Activated naive CD8-positive, alpha-beta T cell treated with anti-CD3 and anti-CD28 coated beads, Interleukin-2, amount 50 U/mL, for 16 hours (primary cell): ENCODE measurements around the gene SLC4A8.

Experiments used
- DNase-seq: peaks from one replicate; pipeline ENCODE4 v3.0.0-alpha.2; 2020; ENCODE audit warnings: low read depth, low spot score

Gene SLC4A8

GRCh38 chr12:51395283-51396230 is 29.1 kb upstream of the SLC4A8 start:
- no peak for DNase-seq

DNA sequence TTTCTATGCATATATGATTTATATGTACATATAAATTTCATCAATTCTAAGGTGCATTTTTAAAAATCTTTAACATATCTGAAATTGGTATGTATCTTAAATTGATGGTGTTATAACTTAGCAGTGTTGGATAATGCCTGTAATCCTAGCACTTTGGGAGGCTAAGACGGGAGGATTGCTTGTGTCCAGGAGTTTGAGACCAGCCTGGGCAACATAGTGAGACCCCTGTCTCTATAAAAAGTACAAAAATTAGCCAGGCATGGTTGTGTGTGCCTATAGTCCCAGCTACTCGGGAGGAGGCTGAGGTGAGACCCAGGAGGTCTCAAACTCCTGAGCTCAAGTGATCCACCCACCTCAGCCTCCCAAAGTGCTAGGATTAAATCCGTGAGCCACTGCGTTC is 27.0 kb upstream of the SLC4A8 start:
- no peak for DNase-seq

DNA sequence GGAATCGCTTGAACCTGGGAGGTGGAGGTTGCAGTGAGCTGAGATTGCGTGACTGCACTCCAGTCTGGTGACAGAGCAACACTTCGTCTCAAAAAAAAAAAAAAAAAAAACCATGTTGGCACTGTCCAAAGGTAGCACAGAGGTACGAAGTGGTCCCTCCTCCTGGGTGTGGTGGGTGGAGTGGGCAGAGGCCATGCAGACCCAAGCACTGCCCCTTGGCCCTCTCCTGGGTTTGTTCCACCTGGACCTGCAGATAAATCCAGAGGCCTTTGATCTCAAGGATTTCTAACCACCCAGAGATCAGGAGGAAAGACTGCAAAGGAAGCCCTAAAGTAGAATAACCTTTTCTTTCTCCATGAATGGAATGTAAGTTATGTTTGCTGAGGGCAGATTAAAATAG is 24.7 kb upstream of the SLC4A8 start:
- DNase-seq = no peak

DNA sequence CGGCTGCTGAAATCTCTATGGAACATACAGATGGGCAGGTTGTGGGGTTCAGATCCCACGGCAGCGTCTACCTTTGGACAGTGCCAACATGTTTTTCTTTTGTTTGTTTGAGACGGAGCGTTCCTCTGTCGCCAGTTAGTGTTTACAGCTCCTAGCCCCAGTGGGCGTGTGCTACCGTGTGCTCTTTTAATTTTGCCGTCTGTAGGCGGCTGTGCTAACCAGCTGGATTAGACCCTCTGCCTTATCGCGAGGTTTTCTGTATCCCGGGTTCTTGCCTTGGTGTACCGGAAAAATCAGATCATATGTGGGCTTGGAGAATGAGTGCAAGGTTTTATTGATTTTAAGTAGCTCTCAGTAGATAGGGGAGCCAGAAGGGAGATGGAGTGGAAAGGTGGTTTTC is 23.6 kb upstream of the SLC4A8 start:
- DNase-seq = no peak

DNA sequence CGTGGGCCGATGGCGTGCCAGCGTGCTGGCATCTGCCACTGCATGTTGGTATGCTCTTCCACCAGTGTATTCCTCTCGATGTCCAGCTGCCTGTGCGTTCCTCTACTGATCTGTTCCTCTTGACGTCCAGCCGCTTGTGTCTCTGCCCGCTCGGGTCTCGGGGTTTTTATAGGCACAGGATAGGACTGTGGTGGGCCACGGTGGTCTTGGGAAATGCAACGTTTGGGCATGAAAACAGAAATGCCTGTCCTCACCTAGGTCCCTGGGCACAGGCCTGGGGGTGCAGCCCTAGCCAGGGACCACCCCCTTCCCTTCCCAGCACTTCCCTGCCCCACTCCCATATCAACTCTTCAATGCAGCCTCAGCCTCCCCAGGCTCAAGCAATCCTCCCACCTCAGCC is 23.1 kb upstream of the SLC4A8 start:
- no peak for DNase-seq

DNA sequence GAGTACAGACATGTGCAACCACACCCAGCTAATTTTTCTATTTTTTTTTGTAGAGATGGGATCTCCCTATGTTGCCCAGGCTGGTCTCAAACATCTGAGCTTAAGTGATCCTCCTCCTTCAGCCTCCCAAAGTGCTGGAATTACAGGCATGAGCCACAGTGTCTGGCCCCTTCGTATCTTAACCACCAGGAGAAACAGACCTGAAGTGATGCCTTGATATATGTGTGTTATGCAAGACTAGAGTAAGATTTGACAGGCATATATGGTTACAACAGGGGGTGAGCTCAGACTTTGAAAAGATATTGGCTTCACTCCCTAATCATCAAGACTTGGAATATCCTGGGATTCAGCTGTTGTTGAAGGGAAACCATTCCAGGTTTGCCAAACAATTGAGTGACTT is 22.7 kb upstream of the SLC4A8 start:
- no peak for DNase-seq

GRCh38 chr12:51403159-51403558 is 21.5 kb upstream of the SLC4A8 start:
- no peak for DNase-seq

DNA sequence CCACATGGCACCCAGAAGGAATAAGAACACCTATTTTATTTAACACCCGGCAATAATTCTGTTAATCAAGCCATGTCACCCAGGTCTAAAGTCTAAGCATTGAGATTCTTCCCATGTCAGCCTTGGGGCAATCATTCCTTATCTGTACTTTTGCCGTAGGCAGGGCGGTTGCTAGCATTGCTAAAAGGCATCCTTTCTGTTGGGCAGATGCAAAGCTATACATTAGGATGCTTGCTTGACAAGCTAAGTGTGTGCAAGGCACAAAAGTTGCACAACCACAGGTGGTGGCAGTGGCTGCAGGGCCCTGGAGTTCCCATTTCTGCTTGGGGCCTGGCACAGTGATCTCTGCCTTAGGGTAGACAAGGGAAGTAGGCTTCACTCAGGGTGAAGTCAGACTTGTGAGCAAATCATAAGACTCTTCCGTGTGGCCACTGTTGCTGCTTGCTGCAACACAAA is 20.9 kb upstream of the SLC4A8 start:
- DNase-seq = no peak

- no peak for DNase-seq
Observed at GRCh38 chr12:51404627-51405026, 20.0 kb upstream of the SLC4A8 start.

GRCh38 chr12:51405801-51406207 is 18.8 kb upstream of the SLC4A8 start:
- DNase-seq = no peak

- DNase-seq = no peak
Observed at GRCh38 chr12:51406290-51406689, 18.3 kb upstream of the SLC4A8 start.

DNA sequence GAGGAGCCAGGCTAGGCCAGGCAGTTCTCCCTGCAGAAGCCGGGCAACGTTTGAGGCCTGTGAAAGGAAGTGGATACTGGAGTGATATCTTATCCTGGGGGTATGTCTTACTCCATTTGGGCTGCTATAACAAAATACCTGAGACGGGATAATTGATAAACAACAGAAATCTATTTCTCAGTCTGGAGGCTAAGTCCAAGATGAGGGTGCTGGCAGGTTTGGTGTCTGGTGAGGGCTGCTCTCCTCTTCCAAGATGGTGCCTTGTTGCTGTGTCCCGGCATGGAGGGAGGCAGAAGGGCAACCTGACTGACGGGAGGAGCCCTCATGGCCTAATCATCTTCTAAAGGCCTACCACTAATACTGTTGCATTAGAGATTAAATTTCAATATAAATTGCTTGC is 17.8 kb upstream of the SLC4A8 start:
- no peak for DNase-seq

GRCh38 chr12:51407604-51408003 is 17.0 kb upstream of the SLC4A8 start:
- no peak for DNase-seq

DNA sequence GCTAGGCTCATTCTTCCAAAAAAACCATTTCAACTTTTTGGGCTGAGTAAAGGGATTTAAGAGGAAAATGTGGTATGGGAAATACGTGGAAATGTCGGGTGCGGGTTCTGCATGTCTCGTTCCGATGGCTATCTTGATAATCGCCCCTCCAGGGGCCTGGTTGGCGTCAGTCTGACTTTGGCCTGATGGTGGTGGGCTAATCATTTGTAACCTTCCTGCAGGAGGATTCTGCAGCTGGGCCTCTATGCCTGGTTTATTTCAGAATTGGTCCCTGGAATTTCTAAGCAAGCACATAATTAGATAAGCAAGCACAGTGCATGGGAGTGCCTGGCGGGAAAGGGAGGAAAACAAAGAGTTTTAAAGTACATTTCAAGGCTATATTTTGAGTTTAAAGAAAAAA is 14.8 kb upstream of the SLC4A8 start:
- no peak for DNase-seq

- DNase-seq = no peak
Observed at GRCh38 chr12:51413149-51413548, 11.5 kb upstream of the SLC4A8 start.

DNA sequence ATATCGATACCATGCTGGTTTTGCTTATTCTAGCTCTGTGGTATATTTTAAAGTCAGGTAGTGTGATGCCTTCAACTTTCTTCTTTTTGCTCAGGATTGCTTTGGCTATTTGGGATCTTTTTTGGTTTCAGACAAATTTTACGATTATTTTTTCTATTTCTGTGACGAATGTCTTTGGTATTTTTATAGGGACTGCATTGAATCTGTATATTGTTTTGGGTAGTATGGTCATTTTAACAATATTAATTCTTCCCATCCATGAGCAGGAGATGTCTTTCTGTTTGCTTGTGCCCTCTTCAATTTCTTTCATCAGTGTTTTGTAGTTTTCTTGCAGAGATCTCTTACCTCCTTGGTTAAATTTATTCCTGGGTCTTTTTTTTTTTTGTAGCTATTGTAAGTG is 10.8 kb upstream of the SLC4A8 start:
- no peak for DNase-seq

DNA sequence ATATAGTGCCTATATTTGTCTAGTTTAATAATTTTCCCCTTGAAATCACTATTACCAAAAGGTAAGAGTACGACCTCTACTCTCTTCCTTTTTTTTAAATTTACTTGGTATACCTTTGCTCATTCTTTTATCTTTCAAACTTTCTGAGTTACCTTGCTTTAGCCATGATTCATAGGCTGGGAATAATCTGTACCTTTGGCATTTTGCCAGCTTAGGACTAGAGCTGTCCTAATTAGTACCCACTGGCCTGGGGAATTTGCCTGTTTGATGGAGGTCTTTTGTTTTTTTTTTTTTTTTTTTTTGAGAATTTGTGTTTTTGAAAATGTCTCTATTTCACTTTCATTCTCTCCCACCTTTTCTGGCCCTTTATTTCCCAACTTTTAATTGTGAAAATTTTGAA is 8.7 kb upstream of the SLC4A8 start:
- DNase-seq = no peak

DNA sequence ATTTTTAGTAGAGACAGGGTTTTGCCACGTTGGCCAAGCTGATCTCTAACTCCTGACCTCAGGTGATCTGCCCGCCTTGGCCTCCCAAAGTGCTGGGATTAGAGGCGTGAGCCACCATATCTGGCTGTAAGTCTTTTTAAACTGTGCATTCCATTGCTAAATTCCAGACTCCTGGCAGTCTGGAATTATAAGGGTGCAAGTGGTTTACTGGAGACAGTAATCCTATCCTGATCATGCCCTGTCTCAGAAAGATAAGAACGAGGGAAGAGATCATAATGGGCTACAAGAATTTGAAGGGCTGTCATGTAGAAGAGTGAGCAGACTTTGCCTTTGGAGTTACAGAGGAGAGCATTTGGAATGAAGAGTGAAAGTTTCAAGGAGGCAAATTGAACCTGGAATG is 6.8 kb upstream of the SLC4A8 start:
- no peak for DNase-seq

- DNase-seq = no peak
Observed at GRCh38 chr12:51419425-51420193, 5.0 kb upstream of the SLC4A8 start.

- DNase-seq = peak; percentile 8
Observed at GRCh38 chr12:51421266-51421884, 3.3 kb upstream of the SLC4A8 start.

DNA sequence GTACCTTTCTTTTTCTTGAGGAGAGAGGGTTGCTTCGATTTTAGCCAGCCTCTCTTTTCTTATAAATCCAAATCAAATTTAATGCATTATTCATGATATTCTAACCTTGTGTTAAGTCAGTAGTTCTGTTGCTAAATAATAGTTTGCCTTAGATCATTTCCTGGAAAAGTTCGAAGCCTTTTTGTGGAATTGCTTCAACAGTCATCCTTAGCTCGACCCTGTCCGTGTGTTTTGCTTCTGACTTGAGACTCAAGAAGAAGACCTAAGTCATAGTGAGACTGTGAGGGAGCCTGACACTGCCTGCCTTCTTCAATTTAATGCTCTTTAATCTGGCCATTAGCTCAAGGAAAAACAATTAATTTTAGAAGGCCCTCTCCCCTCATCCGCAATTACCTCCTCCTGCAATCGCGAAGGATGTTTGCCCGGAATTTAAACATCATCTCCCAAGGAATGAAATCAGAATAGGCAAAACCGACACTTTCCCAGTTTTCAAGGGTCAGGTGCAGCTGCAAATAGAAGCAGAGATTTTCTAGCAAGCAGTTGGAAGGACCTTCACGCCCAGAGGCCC is 453 bp upstream of the SLC4A8 start:
- no peak for DNase-seq

DNA sequence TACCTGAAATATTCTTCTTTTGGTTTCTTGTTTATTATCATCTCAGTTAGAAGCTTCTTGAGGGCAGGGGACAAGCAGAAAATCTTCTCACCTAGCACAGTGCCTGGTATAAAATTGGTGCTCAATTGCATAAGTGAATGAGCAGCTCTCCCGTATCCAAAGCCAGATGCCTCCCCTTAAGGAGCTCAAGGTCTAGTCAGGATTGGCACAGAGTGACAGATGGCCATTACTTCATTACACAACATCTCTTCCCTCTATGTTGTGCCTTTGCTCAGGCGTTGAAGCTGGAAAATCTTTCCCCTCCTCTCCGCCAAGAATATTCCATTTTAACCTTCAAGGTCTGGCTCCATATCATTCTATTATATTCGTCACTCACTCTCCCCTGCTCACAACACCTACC is 3.6 kb downstream of the SLC4A8 start:
- no peak for DNase-seq
